ENCODE measurements around the gene CNOT4.

GRCh38 chr7:135489791-135490190 lies 20.1 kb downstream of the CNOT4 start:
- TF ChIP-seq CTCF (conservative IDR thresholded peaks at IDR 0.05) = no peak
- TF ChIP-seq EZH2 (IDR thresholded peaks at IDR 0.05; ENCODE audit: low read depth) = no peak

All from PC-9 (cell line).